HL-60 (cell line): ENCODE measurements around the gene LRBA.

Source experiments
- CTCF ChIP-seq: IDR thresholded peaks from one replicate; pipeline ENCODE4 v1.5.1; 2011; ENCODE audit warnings: low read length, control low read depth, inconsistent platforms; ENCODE audit not compliant: insufficient read depth
- GABPA ChIP-seq: IDR thresholded peaks from 2 replicates; pipeline ENCODE4 v1.6.1; 2012; ENCODE audit warnings: low read depth
- POLR2AphosphoS5 ChIP-seq: IDR thresholded peaks from 2 replicates; pipeline ENCODE4 v1.6.1; 2012; ENCODE audit warnings: low read depth
- REST ChIP-seq: IDR thresholded peaks from 2 replicates; pipeline ENCODE4 v1.6.1; 2012; ENCODE audit warnings: low read depth; ENCODE audit not compliant: insufficient replicate concordance

- TF ChIP-seq POLR2AphosphoS5 (no peak), REST (no peak), CTCF (no peak), GABPA (no peak)
Observed at GRCh38 chr4:150248181-150248580, 766.9 kb downstream of the LRBA start.
